Mucosa of rectum (tissue), 2 donors: ENCODE measurements around the gene CUL3.
"Not testable (repeated sequence)": the region's sequence is repeated elsewhere in the genome, so short reads cannot be mapped to it uniquely, and the experiment has no call there.

Experiments used
- H3K27ac ChIP-seq, 2 donors: one replicate each; pipeline ENCODE4 v1.7.0; 2013; ENCODE audit warnings: inconsistent platforms in 2 of 2, low read depth in 2 of 2, low read length in 2 of 2
- H3K27me3 ChIP-seq, 2 donors: one replicate each; pipeline ENCODE4 v1.7.0; 2013; ENCODE audit warnings: low read length in 2 of 2; ENCODE audit not compliant: control insufficient read depth in 2 of 2, insufficient read depth in 2 of 2
- H3K36me3 ChIP-seq, 2 donors: one replicate each; pipeline ENCODE4 v1.7.0; 2013; ENCODE audit warnings: low read length in 2 of 2; ENCODE audit not compliant: control insufficient read depth in 2 of 2, insufficient read depth in 2 of 2
- H3K4me1 ChIP-seq, 2 donors: one replicate each; pipeline ENCODE4 v1.7.0; 2013; ENCODE audit warnings: low read length in 2 of 2, mild to moderate bottlenecking in 1 of 2; ENCODE audit not compliant: control insufficient read depth in 2 of 2, insufficient read depth in 2 of 2
- H3K4me3 ChIP-seq, 2 donors: one replicate each; pipeline ENCODE4 v1.7.0; 2013; ENCODE audit warnings: low read length in 2 of 2
- H3K9ac ChIP-seq, 2 donors: one replicate each; pipeline ENCODE4 v1.7.0; 2013; ENCODE audit warnings: low read length in 2 of 2, low read depth in 1 of 2, mild to moderate bottlenecking in 1 of 2
- H3K9me3 ChIP-seq, 2 donors: one replicate each; pipeline ENCODE4 v1.7.0; 2013; ENCODE audit warnings: low read length in 2 of 2; ENCODE audit not compliant: control insufficient read depth in 2 of 2
- donor health status: healthy.
- donor health status: Normal muscosa, but diverticular disease.

Gene CUL3

GRCh38 chr2:224602778-224603375 is 17.7 kb upstream of the CUL3 start:
- not testable (repeated sequence) for H3K27me3 ChIP-seq, H3K36me3 ChIP-seq, H3K9ac ChIP-seq, H3K4me3 ChIP-seq, H3K4me1 ChIP-seq, H3K9me3 ChIP-seq, H3K27ac ChIP-seq

DNA sequence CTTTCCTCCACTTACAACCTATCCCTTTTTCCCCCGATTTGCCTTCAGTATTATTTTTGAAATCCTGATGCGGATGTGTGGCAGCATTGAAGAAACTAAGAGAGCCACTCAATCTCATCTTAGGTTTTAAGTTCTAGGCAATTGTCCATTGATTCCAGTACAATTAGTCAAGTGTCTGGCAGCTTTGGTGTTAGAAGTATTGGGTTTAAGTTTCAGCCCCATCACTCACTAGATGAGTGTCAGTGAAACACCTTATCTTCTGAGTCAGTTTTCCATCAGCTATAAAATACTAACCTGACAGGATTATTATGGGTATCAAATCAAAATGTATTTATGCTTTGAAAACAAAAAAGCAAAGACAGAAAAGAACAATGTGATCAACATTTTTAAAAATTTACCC is 16.8 kb upstream of the CUL3 start:
- no peaks in the 10 kb centered on the region for H3K4me1 ChIP-seq
- no peaks in the 10 kb centered on the region for H3K9me3 ChIP-seq
- H3K9ac ChIP-seq, result no peak overlapping the region
- H3K27me3 ChIP-seq, result no peaks in the 10 kb centered on the region
- no peaks in the 10 kb centered on the region for H3K36me3 ChIP-seq
- H3K4me3 ChIP-seq, result no peak overlapping the region
- H3K27ac ChIP-seq, result no peak overlapping the region

DNA sequence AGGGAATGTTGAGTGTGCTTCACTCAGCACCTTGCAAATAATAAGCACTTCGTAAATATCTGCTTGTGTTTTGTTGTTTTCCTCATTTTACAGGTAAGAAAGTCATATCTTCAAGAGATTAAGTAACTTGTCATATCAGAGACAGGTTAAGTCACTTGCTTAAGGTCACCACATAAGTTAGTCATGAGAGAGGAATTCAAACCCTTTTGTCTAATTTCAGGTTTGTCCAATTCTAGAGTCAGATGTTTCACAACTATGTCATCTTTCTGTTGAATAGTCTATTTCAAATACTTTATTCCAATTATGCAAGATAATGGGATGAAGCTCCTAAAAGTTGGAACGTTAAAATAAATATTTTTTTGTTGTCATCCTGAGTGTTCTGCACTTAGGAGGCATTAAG is 13.5 kb upstream of the CUL3 start:
- H3K4me1 ChIP-seq, result no peaks in the 10 kb centered on the region
- H3K9ac ChIP-seq, result no peak overlapping the region
- no peaks in the 10 kb centered on the region for H3K36me3 ChIP-seq
- H3K27me3 ChIP-seq, result no peaks in the 10 kb centered on the region
- no peaks in the 10 kb centered on the region for H3K9me3 ChIP-seq
- no peak overlapping the region for H3K4me3 ChIP-seq
- no peak overlapping the region for H3K27ac ChIP-seq

GRCh38 chr2:224596289-224596688 is 11.1 kb upstream of the CUL3 start:
- Histone ChIP-seq H3K36me3 (no peaks in the 10 kb centered on the region), H3K27ac (no peak overlapping the region), H3K4me3 (no peak overlapping the region), H3K4me1 (no peaks in the 10 kb centered on the region), H3K9me3 (no peaks in the 10 kb centered on the region), H3K27me3 (no peaks in the 10 kb centered on the region), H3K9ac (no peak overlapping the region)

GRCh38 chr2:224595518-224595917 is 10.4 kb upstream of the CUL3 start:
- no peak overlapping the region for H3K9ac ChIP-seq
- no peaks in the 10 kb centered on the region for H3K36me3 ChIP-seq
- no peak overlapping the region for H3K27ac ChIP-seq
- no peaks in the 10 kb centered on the region for H3K9me3 ChIP-seq
- H3K27me3 ChIP-seq, result no peaks in the 10 kb centered on the region
- H3K4me1 ChIP-seq, result no peaks in the 10 kb centered on the region
- H3K4me3 ChIP-seq, result no peak overlapping the region

GRCh38 chr2:224594840-224595239 is 9.7 kb upstream of the CUL3 start:
- Histone ChIP-seq H3K27me3 (no peaks in the 10 kb centered on the region), H3K9me3 (no peaks in the 10 kb centered on the region), H3K4me3 (no peak overlapping the region), H3K9ac (no peak overlapping the region), H3K27ac (no peak overlapping the region), H3K4me1 (no peaks in the 10 kb centered on the region), H3K36me3 (no peaks in the 10 kb centered on the region)

- peaks cover 2% of the 10 kb centered on the region in 2 donors for H3K4me1 ChIP-seq
- no peak overlapping the region for H3K4me3 ChIP-seq
- no peak overlapping the region for H3K9ac ChIP-seq
- H3K27ac ChIP-seq, result no peak overlapping the region
- H3K27me3 ChIP-seq, result no peaks in the 10 kb centered on the region
- no peaks in the 10 kb centered on the region for H3K9me3 ChIP-seq
- H3K36me3 ChIP-seq, result no peaks in the 10 kb centered on the region
These were observed 6.1 kb upstream of the CUL3 start for GRCh38 chr2:224591220-224591619.

- Histone ChIP-seq H3K36me3 (no peaks in the 10 kb centered on the region), H3K9ac (peak overlapping the region; percentile 36 to 54), H3K9me3 (no peaks in the 10 kb centered on the region), H3K4me3 (peak overlapping the region; percentile 79 to 88), H3K27ac (peak overlapping the region; percentile 70 to 85), H3K4me1 (peaks cover 2 to 11% of the 10 kb centered on the region in 2 donors), H3K27me3 (no peaks in the 10 kb centered on the region)
These were observed 1.0 kb upstream of the CUL3 start for GRCh38 chr2:224586127-224586695.

GRCh38 chr2:224584785-224585210 is 365 bp downstream of the CUL3 start:
- Histone ChIP-seq H3K4me1 (peaks cover 5 to 12% of the 10 kb centered on the region in 2 donors), H3K27ac (peak overlapping the region; percentile 91 to 94), H3K9me3 (no peaks in the 10 kb centered on the region), H3K36me3 (no peaks in the 10 kb centered on the region), H3K9ac (peak overlapping the region; percentile 72 to 87), H3K27me3 (no peaks in the 10 kb centered on the region), H3K4me3 (peak overlapping the region; percentile 90 to 95)

GRCh38 chr2:224584111-224584784 is 915 bp downstream of the CUL3 start:
- H3K27ac ChIP-seq, result peak overlapping the region; percentile 91 to 94
- H3K4me1 ChIP-seq, result peaks cover 8 to 15% of the 10 kb centered on the region in 2 donors
- no peaks in the 10 kb centered on the region for H3K9me3 ChIP-seq
- H3K27me3 ChIP-seq, result no peaks in the 10 kb centered on the region
- peak overlapping the region; percentile 90 to 95 for H3K4me3 ChIP-seq
- H3K36me3 ChIP-seq, result no peaks in the 10 kb centered on the region
- peak overlapping the region; percentile 87 to 90 for H3K9ac ChIP-seq
